Stimulated activated CD4-positive, alpha-beta T cell treated with anti-CD3 and anti-CD28 coated beads, TNF-alpha, amount 100 ng/mL, for 1 hour (primary cell): ENCODE data around the gene LY6G5C.

Experiments used
- DNase-seq, 3 donors: peaks; one replicate each; pipeline ENCODE4 v3.0.0-alpha.2; 2020; ENCODE audit warnings: low read depth in 3 of 3, low spot score in 1 of 3

Gene LY6G5C

GRCh38 chr6:31680226-31681134, at the start of gene LY6G5C:
Gene LY6G5C, minus strand, starts transcription at chr6:31681067. Its CDS starts 694 bp downstream, at chr6:31680373.
- peak; percentile 31 to 41 (median 35) for DNase-seq

- DNase-seq, result peak in 1 of 3 donors; percentile 56
Observed at GRCh38 chr6:31729979-31730630, 49.2 kb upstream of the LY6G5C start.

- peak in 2 of 3 donors; percentile 64 to 73 for DNase-seq
Observed at GRCh38 chr6:31729515-31729978, 48.7 kb upstream of the LY6G5C start.

- DNase-seq, result no peak
Observed at GRCh38 chr6:31728767-31729514, 48.1 kb upstream of the LY6G5C start, which contains the start of gene DDAH2. Gene DDAH2, minus strand, starts transcription at chr6:31729299. Its CDS starts 138 bp downstream, at chr6:31729161.

GRCh38 chr6:31727717-31728671, 47.1 kb upstream of the LY6G5C start:
- no peak for DNase-seq

- DNase-seq, result no peak
Observed at GRCh38 chr6:31727034-31727716, 46.3 kb upstream of the LY6G5C start.

GRCh38 chr6:31725502-31726350, 44.9 kb upstream of the LY6G5C start:
- DNase-seq, result no peak

GRCh38 chr6:31723980-31724691, 43.3 kb upstream of the LY6G5C start:
- DNase-seq, result no peak

- DNase-seq, result no peak
Observed at GRCh38 chr6:31723245-31723979, 42.5 kb upstream of the LY6G5C start, which contains the start of gene MPIG6B. Gene MPIG6B, plus strand, starts transcription at chr6:31723373. Its CDS starts 11 bp downstream, at chr6:31723384.

- DNase-seq, result no peak
Observed at GRCh38 chr6:31722173-31722572, 41.3 kb upstream of the LY6G5C start.

GRCh38 chr6:31721351-31722020, 40.6 kb upstream of the LY6G5C start, which contains the start of gene LY6G6C:
Gene LY6G6C, minus strand, starts transcription at chr6:31721746. Its CDS starts 67 bp downstream, at chr6:31721679.
- DNase-seq, result no peak

- DNase-seq, result no peak
Observed at GRCh38 chr6:31720196-31720770, 39.4 kb upstream of the LY6G5C start.

GRCh38 chr6:31719001-31719400, 38.1 kb upstream of the LY6G5C start:
- no peak for DNase-seq

GRCh38 chr6:31718265-31718664, 37.4 kb upstream of the LY6G5C start:
- DNase-seq, result no peak

GRCh38 chr6:31717499-31718222, 36.8 kb upstream of the LY6G5C start:
- no peak for DNase-seq
